Chondrocyte (in vitro differentiated cells): Measurements from ENCODE around the gene ROPN1L. TPM values are rescaled to one million over a fixed set of nuclear protein-coding genes. Genes with fewer than 3 reads are reported as not detected.

ENCODE experiments used
- DNase-seq: peaks from one replicate; pipeline ENCODE4 v3.0.0; 2021; ENCODE audit warnings: mixed read lengths, low spot score
- H3K27ac Mint-ChIP-seq: one replicate; pipeline ENCODE4 v1.8.0; 2021; ENCODE audit warnings: mild to moderate bottlenecking, moderate library complexity, mixed read lengths; ENCODE audit not compliant: unreplicated experiment
- H3K27me3 Mint-ChIP-seq: 2 replicates; pipeline ENCODE4 v1.8.0; 2021; ENCODE audit warnings: low read depth, mixed read lengths
- H3K36me3 Mint-ChIP-seq: 2 replicates; pipeline ENCODE4 v1.8.0; 2021; ENCODE audit warnings: low read depth, mixed read lengths
- H3K4me1 Mint-ChIP-seq: 2 replicates; pipeline ENCODE4 v1.8.0; 2021; ENCODE audit warnings: low read depth, mild to moderate bottlenecking, mixed read lengths
- H3K4me3 Mint-ChIP-seq: one replicate; pipeline ENCODE4 v1.8.0; 2021; ENCODE audit warnings: mild to moderate bottlenecking, moderate library complexity, mixed read lengths; ENCODE audit not compliant: unreplicated experiment
- H3K9me3 Mint-ChIP-seq: 2 replicates; pipeline ENCODE4 v1.8.0; 2021; ENCODE audit warnings: low read depth, mixed read lengths
- total RNA-seq: library from RNA; stranded (reverse); gene quantifications from 3 replicates; pipeline ENCODE4 v1.2.1, GENCODE V29; 2021
- TF ChIP-seq, protein P1 (sequence below): fragments of 200-600 bp; sonication (generic); IDR thresholded peaks from 2 replicates; pipeline ENCODE4 v1.5.0; 2021; ENCODE audit warnings: antibody characterized with exemption, mild to moderate bottlenecking, moderate library complexity

The ROPN1L gene
- total RNA-seq, 1 donor from 2014 or later, result 0.37 TPM

DNA sequence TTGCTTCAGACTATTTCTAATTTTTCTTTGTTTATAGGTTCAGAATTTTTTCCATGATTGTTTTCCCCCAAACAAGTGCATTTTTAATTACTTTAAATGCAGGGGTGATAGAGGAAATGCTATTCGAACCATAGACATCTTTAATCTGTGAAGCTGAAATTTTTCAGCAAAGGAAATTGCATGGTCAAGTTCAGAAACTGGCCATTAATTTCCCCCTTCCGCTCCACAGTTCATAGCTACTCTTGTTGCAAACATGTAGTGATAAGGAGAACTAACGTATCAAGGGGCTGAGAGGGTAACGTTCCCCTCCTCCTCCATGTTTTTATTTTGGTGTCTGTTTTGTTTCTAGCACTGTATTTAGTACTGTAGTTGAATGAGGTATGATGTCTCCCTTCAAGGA, 3.4 kb upstream of the ROPN1L start:
- Mint-ChIP-seq H3K27me3 (no peaks in the 10 kb centered on the region), H3K4me1 (peaks cover 20% of the 10 kb centered on the region), H3K27ac (no peak overlapping the region), H3K4me3 (no peak overlapping the region), H3K36me3 (peaks cover 5% of the 10 kb centered on the region), H3K9me3 (no peaks in the 10 kb centered on the region)
- DNase-seq, result no peak
- TF ChIP-seq, protein P1, sequence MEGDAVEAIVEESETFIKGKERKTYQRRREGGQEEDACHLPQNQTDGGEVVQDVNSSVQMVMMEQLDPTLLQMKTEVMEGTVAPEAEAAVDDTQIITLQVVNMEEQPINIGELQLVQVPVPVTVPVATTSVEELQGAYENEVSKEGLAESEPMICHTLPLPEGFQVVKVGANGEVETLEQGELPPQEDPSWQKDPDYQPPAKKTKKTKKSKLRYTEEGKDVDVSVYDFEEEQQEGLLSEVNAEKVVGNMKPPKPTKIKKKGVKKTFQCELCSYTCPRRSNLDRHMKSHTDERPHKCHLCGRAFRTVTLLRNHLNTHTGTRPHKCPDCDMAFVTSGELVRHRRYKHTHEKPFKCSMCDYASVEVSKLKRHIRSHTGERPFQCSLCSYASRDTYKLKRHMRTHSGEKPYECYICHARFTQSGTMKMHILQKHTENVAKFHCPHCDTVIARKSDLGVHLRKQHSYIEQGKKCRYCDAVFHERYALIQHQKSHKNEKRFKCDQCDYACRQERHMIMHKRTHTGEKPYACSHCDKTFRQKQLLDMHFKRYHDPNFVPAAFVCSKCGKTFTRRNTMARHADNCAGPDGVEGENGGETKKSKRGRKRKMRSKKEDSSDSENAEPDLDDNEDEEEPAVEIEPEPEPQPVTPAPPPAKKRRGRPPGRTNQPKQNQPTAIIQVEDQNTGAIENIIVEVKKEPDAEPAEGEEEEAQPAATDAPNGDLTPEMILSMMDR, result no peak

DNA sequence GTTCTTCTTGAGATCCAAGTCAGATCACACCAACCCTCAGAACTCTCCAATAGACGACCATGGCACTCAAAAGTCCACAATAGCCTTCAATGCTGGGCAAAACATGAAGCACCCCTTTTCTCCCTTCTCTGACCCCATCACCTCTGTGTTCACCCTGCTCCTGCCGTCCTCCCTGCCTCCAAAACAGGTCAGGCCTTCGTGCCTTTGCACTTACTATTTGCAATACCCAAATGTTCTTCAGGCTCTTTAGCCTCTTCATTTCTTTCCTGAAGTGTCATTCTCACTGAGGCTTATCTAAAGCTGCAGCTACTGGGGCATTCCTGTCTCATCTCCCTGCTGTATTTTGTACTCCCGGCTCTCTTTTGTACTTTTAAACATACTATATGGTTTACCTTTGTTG, 2.0 kb upstream of the ROPN1L start:
- Mint-ChIP-seq H3K27ac (no peak overlapping the region), H3K27me3 (peaks cover 2% of the 10 kb centered on the region), H3K9me3 (no peaks in the 10 kb centered on the region), H3K36me3 (no peaks in the 10 kb centered on the region), H3K4me3 (no peak overlapping the region), H3K4me1 (peaks cover 13% of the 10 kb centered on the region)
- no peak for DNase-seq
- TF ChIP-seq, protein P1, result no peak

DNA sequence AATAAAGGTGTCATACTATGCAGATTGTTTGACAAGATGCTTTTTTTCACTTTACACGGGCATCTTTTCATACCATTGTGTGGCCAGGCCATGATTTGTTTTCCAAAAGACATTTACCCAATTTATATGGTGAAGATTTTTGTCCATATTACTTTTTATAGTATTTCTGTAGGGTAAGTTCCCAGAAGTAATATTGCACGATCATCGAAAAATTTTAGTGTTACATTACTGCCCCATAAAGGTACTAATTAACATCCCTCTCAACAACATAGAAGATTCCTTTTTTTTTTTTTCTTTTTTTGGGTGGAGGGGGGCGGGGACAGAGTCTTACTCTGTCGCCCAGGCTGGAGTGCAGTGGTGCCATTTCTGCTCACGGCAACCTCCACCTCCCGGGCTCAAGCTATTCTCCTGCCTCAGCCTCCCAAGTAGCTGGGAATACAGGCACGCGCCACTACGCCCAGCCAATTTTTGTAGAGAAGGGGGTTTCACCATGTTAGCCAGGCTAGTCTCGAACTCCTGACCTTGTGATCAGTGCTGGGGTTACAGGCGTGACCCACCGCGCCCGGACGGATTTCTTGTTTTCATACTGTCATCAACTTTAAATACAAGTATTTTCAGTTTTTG, 1.2 kb upstream of the ROPN1L start:
- H3K4me3 Mint-ChIP-seq, result peak overlapping the region; percentile 83
- TF ChIP-seq, protein P1, result no peak
- H3K9me3 Mint-ChIP-seq, result no peaks in the 10 kb centered on the region
- H3K36me3 Mint-ChIP-seq, result no peaks in the 10 kb centered on the region
- DNase-seq, result no peak
- peaks cover 2% of the 10 kb centered on the region for H3K27me3 Mint-ChIP-seq
- H3K4me1 Mint-ChIP-seq, result peaks cover 13% of the 10 kb centered on the region
- H3K27ac Mint-ChIP-seq, result no peak overlapping the region

DNA sequence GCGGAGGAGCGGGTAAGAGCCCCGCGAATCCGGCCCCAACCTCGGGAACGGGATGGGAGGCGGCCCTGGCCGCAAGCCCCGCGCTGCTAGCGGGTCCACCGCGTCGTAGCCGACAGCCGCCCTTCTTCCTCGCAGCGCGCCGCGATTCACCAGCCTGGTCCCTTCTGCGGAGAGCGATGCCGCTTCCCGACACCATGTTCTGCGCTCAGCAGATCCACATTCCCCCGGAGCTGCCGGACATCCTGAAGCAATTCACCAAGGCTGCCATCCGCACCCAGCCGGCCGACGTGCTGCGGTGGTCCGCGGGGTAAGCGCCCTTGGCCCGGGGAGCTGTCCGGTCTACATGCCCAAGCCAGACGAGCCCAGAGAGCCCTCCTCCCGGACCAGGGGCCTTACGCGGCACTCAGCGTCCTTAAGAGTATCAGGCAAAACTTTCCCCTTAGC, 335 bp downstream of the ROPN1L start:
- H3K9me3 Mint-ChIP-seq, result no peaks in the 10 kb centered on the region

DNA sequence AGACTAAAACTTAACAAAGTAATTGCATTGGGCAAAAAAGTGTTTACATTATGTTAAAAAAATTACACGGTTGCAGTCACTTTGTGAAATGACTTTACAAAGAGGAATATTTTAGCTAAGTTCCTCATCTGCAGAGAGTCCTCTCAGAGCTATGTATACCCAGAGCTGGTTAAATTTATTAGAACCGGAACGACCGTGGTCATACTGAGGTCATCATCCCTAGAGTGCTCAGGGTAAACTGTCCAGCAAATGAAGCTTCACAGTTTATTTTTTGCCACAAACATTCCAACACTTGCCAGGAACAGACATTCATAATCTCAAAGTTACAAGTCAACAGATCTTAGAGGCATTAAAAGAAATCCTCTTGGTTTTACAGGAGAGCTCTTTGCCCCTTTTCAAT, 897 bp downstream of the ROPN1L start:
- no peak for DNase-seq
- Mint-ChIP-seq H3K4me3 (peak overlapping the region; percentile 83), H3K36me3 (no peaks in the 10 kb centered on the region), H3K4me1 (peaks cover 13% of the 10 kb centered on the region), H3K27me3 (peaks cover 2% of the 10 kb centered on the region), H3K27ac (no peak overlapping the region), H3K9me3 (no peaks in the 10 kb centered on the region)
- TF ChIP-seq, protein P1, result no peak

More for the DNA sequence above, 335 bp downstream of the ROPN1L start:
- H3K27ac Mint-ChIP-seq, result peak overlapping the region; percentile 83
- H3K27me3 Mint-ChIP-seq, result peaks cover 2% of the 10 kb centered on the region
- no peak for DNase-seq
- H3K36me3 Mint-ChIP-seq, result no peaks in the 10 kb centered on the region
- TF ChIP-seq, protein P1, result no peak
- H3K4me1 Mint-ChIP-seq, result peaks cover 13% of the 10 kb centered on the region
- peak overlapping the region; percentile 83 for H3K4me3 Mint-ChIP-seq
